Trophoblast cell (in vitro differentiated cells and primary cell): ENCODE results near the gene FANCI.

ENCODE experiments used
- DNase-seq, 2 donors: peaks; one replicate each; pipeline ENCODE4 v3.0.0-alpha.2; 2016
- H2AFZ ChIP-seq: 2 replicates; pipeline ENCODE4 v1.6.1; 2013; ENCODE audit warnings: low read length, moderate library complexity, mild to moderate bottlenecking; ENCODE audit not compliant: insufficient read depth, poor library complexity
- H2AK5ac ChIP-seq: 2 replicates; pipeline ENCODE4 v1.6.1; 2013; ENCODE audit warnings: mild to moderate bottlenecking, low read length
- H2BK120ac ChIP-seq: 2 replicates; pipeline ENCODE4 v1.6.1; 2013; ENCODE audit warnings: low read length, mild to moderate bottlenecking, moderate library complexity; ENCODE audit not compliant: insufficient read depth, poor library complexity
- H2BK12ac ChIP-seq: 2 replicates; pipeline ENCODE4 v1.6.1; 2013; ENCODE audit warnings: mild to moderate bottlenecking, low read length, moderate library complexity
- H2BK5ac ChIP-seq: 2 replicates; pipeline ENCODE4 v1.6.1; 2013; ENCODE audit warnings: low read length, low read depth, moderate library complexity, mild to moderate bottlenecking; ENCODE audit not compliant: poor library complexity
- H3K14ac ChIP-seq: 2 replicates; pipeline ENCODE4 v1.6.1; 2013; ENCODE audit warnings: mild to moderate bottlenecking, low read length
- H3K18ac ChIP-seq: 2 replicates; pipeline ENCODE4 v1.6.1; 2013; ENCODE audit warnings: mild to moderate bottlenecking, low read length
- H3K23ac ChIP-seq: 2 replicates; pipeline ENCODE4 v1.6.1; 2013; ENCODE audit warnings: low read length
- H3K27ac ChIP-seq: 2 replicates; pipeline ENCODE4 v1.5.1; 2013; ENCODE audit warnings: low read depth, mild to moderate bottlenecking, inconsistent platforms, low read length, moderate library complexity
- H3K27me3 ChIP-seq: 2 replicates; pipeline ENCODE4 v1.6.1; 2013; ENCODE audit warnings: inconsistent platforms, mild to moderate bottlenecking, low read length, moderate library complexity; ENCODE audit not compliant: insufficient read depth
- H3K36me3 ChIP-seq, 2 experiments: 1 replicate in 1 of 2; 2 replicates in 1 of 2; pipeline ENCODE4 v1.6.1; 2013; ENCODE audit warnings: low read length in 2 of 2, mild to moderate bottlenecking in 2 of 2, moderate library complexity in 1 of 2; ENCODE audit not compliant: insufficient read depth in 2 of 2, control insufficient read depth in 1 of 2
- H3K4ac ChIP-seq: 2 replicates; pipeline ENCODE4 v1.6.1; 2013; ENCODE audit warnings: low read depth, mild to moderate bottlenecking, low read length, moderate library complexity
- H3K4me1 ChIP-seq, 2 experiments: 1 replicate in 1 of 2; 2 replicates in 1 of 2; pipeline ENCODE4 v1.6.1; 2013; ENCODE audit warnings: low read length in 2 of 2, mild to moderate bottlenecking in 2 of 2, moderate library complexity in 1 of 2; ENCODE audit not compliant: insufficient read depth in 2 of 2, control insufficient read depth in 1 of 2
- H3K4me2 ChIP-seq: 2 replicates; pipeline ENCODE4 v1.6.1; 2013; ENCODE audit warnings: inconsistent platforms, mild to moderate bottlenecking, low read length, moderate library complexity
- H3K4me3 ChIP-seq: 2 replicates; pipeline ENCODE4 v1.5.1; 2013; ENCODE audit warnings: mild to moderate bottlenecking, low read depth, low read length, inconsistent platforms
- H3K79me1 ChIP-seq: one replicate; pipeline ENCODE4 v1.6.1; 2013; ENCODE audit warnings: low read length
- H3K79me2 ChIP-seq: 2 replicates; pipeline ENCODE4 v1.6.1; 2013; ENCODE audit warnings: low read length, mild to moderate bottlenecking; ENCODE audit not compliant: control insufficient read depth, insufficient read depth, poor library complexity
- H3K9ac ChIP-seq: 2 replicates; pipeline ENCODE4 v1.6.1; 2013; ENCODE audit warnings: mild to moderate bottlenecking, low read length
- H3K9me3 ChIP-seq: 2 replicates; pipeline ENCODE4 v1.6.1; 2013; ENCODE audit warnings: low read depth, mild to moderate bottlenecking, control low read depth, inconsistent platforms, low read length; ENCODE audit not compliant: insufficient read depth
- H4K12ac ChIP-seq: 2 replicates; pipeline ENCODE4 v1.6.1; 2013; ENCODE audit warnings: low read depth, mild to moderate bottlenecking, low read length, moderate library complexity
- H4K8ac ChIP-seq: 2 replicates; pipeline ENCODE4 v1.6.1; 2013; ENCODE audit warnings: low read depth, mild to moderate bottlenecking, low read length, moderate library complexity
- H4K91ac ChIP-seq: one replicate; pipeline ENCODE4 v1.6.1; 2013; ENCODE audit warnings: low read depth, mild to moderate bottlenecking, low read length, moderate library complexity
- WGBS: extraction: QIAGEN DNeasy Blood & Tissue Kit; methylation state at CpG from one replicate; pipeline ENCODE4 v1.1.7; 2013; ENCODE audit warnings: missing lambda C conversion rate; ENCODE audit not compliant: insufficient read length, insufficient coverage; ENCODE audit errors: extremely low coverage; 5-methylcytosine and 5-hydroxymethylcytosine counted together

The FANCI gene

GRCh38 chr15:89243046-89243690, 611 bp upstream of the FANCI start:
- Histone ChIP-seq H3K27me3 (no peaks in the 10 kb centered on the region), H2BK5ac (no peak overlapping the region), H3K79me1 (peaks cover 6% of the 10 kb centered on the region), H3K4me3 (peak overlapping the region; percentile 89), H2AFZ (peak overlapping the region; percentile 27), H3K9ac (no peak overlapping the region), H2AK5ac (no peak overlapping the region), H3K14ac (peak overlapping the region; percentile 49), H3K27ac (no peak overlapping the region), H3K79me2 (peaks cover 6% of the 10 kb centered on the region), H4K8ac (peak overlapping the region; percentile 63), H2BK12ac (no peak overlapping the region), H3K9me3 (peaks cover 2% of the 10 kb centered on the region), H3K23ac (no peak overlapping the region), H3K4me1 (peaks cover 0 to 2% of the 10 kb centered on the region in 2 experiments), H3K36me3 (no peaks in the 10 kb centered on the region), H4K91ac (peak overlapping the region; percentile 40), H3K18ac (peak overlapping the region; percentile 13), H4K12ac (peak overlapping the region; percentile 31), H3K4me2 (peak overlapping the region; percentile 75), H2BK120ac (peak overlapping the region; percentile 1), H3K4ac (no peak overlapping the region)
- no peak for DNase-seq
- no CpG with 5 or more reads among the region's 20 CpGs for WGBS

DNA sequence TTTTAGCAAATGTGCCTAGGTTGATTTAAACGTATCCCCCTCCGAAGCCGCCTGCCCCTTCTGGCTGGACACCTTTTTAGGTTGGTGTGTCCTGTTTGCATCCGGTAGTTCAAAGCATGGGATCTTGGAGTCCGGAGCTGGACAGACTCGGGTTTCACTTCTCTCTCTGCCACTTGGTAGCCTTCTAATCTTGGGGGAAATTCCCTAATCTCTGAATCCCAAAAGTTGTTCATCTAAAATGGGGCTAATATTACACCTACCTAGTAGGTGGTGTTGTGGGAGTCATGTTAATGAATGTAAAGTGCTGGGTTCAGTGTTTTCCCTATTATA, 760 bp downstream of the FANCI start:
- no peak overlapping the region for H3K4ac ChIP-seq
- peaks cover 0 to 2% of the 10 kb centered on the region in 2 experiments for H3K4me1 ChIP-seq
- WGBS, result no CpG with 5 or more reads among the region's 6 CpGs
- no peak overlapping the region for H2BK120ac ChIP-seq
- no peak overlapping the region for H3K23ac ChIP-seq
- peak overlapping the region; percentile 89 for H3K4me3 ChIP-seq
- H2BK12ac ChIP-seq, result no peak overlapping the region
- H3K18ac ChIP-seq, result peak overlapping the region; percentile 24
- no peak overlapping the region for H2AK5ac ChIP-seq
- H3K36me3 ChIP-seq, result peaks cover 5% of the 10 kb centered on the region in 2 experiments
- no peak overlapping the region for H4K91ac ChIP-seq
- H3K9me3 ChIP-seq, result peaks cover 2% of the 10 kb centered on the region
- H3K9ac ChIP-seq, result peak overlapping the region; percentile 73
- no peak overlapping the region for H3K27ac ChIP-seq
- peak overlapping the region; percentile 32 for H2BK5ac ChIP-seq
- H2AFZ ChIP-seq, result peak overlapping the region; percentile 76
- peak overlapping the region; percentile 7 for H4K12ac ChIP-seq
- peaks cover 6% of the 10 kb centered on the region for H3K79me2 ChIP-seq
- H3K79me1 ChIP-seq, result peaks cover 6% of the 10 kb centered on the region
- DNase-seq, result no peak
- H3K14ac ChIP-seq, result no peak overlapping the region
- H3K4me2 ChIP-seq, result peak overlapping the region; percentile 75
- peak overlapping the region; percentile 15 for H4K8ac ChIP-seq
- no peaks in the 10 kb centered on the region for H3K27me3 ChIP-seq

- Histone ChIP-seq H2BK12ac (no peak overlapping the region), H3K27ac (no peak overlapping the region), H3K79me1 (peaks cover 6% of the 10 kb centered on the region), H2BK5ac (no peak overlapping the region), H2AK5ac (no peak overlapping the region), H4K91ac (no peak overlapping the region), H2AFZ (no peak overlapping the region), H2BK120ac (no peak overlapping the region), H3K4me2 (no peak overlapping the region), H3K4me1 (peaks cover 0 to 2% of the 10 kb centered on the region in 2 experiments), H3K9ac (no peak overlapping the region), H3K23ac (no peak overlapping the region), H3K4me3 (no peak overlapping the region), H4K12ac (no peak overlapping the region), H3K9me3 (no peaks in the 10 kb centered on the region), H3K79me2 (peaks cover 6% of the 10 kb centered on the region), H3K18ac (no peak overlapping the region), H3K36me3 (peaks cover 5 to 7% of the 10 kb centered on the region in 2 experiments), H4K8ac (no peak overlapping the region), H3K14ac (no peak overlapping the region), H3K27me3 (no peaks in the 10 kb centered on the region), H3K4ac (no peak overlapping the region)
- DNase-seq, result no peak
- no CpG with 5 or more reads among the region's 2 CpGs for WGBS
Measured at GRCh38 chr15:89247446-89247845, 3.7 kb downstream of the FANCI start.

GRCh38 chr15:89248584-89248983, 4.8 kb downstream of the FANCI start:
- peaks cover 4% of the 10 kb centered on the region for H3K79me2 ChIP-seq
- H2BK5ac ChIP-seq, result no peak overlapping the region
- H3K14ac ChIP-seq, result no peak overlapping the region
- H3K27ac ChIP-seq, result no peak overlapping the region
- H4K12ac ChIP-seq, result no peak overlapping the region
- H2BK12ac ChIP-seq, result no peak overlapping the region
- no CpG with 5 or more reads among the region's 2 CpGs for WGBS
- no peak overlapping the region for H4K8ac ChIP-seq
- no peak overlapping the region for H2BK120ac ChIP-seq
- H3K23ac ChIP-seq, result no peak overlapping the region
- no peak overlapping the region for H2AFZ ChIP-seq
- H3K4me1 ChIP-seq, result no peaks in the 10 kb centered on the region
- H3K36me3 ChIP-seq, result peaks cover 5 to 7% of the 10 kb centered on the region in 2 experiments
- no peak overlapping the region for H3K4me3 ChIP-seq
- no peaks in the 10 kb centered on the region for H3K9me3 ChIP-seq
- no peaks in the 10 kb centered on the region for H3K27me3 ChIP-seq
- H3K9ac ChIP-seq, result no peak overlapping the region
- no peak overlapping the region for H3K18ac ChIP-seq
- DNase-seq, result no peak
- H3K79me1 ChIP-seq, result peaks cover 3% of the 10 kb centered on the region
- no peak overlapping the region for H4K91ac ChIP-seq
- H3K4me2 ChIP-seq, result no peak overlapping the region
- H2AK5ac ChIP-seq, result no peak overlapping the region
- no peak overlapping the region for H3K4ac ChIP-seq
